Measurements from ENCODE around the gene UTP15. TPM values are rescaled to one million over a fixed set of nuclear protein-coding genes. Genes with fewer than 3 reads are reported as not detected.

Gene UTP15
- total RNA-seq = 88.5 TPM

- no peaks in the 10 kb centered on the region for H3K27me3 ChIP-seq (ENCODE audit: insufficient read depth, low read length)
- peaks cover 20% of the 10 kb centered on the region for H3K4me1 ChIP-seq (ENCODE audit: insufficient read depth, low read length)
- no peaks in the 10 kb centered on the region for H3K9me3 ChIP-seq (ENCODE audit: low read depth, low read length)
- peak within 1 kb of the TSS; percentile 82 for H3K4me3 ChIP-seq (ENCODE audit: low read length)
These were observed at the start of gene UTP15, which contains the start of gene ANKRA2 for GRCh38 chr5:73565139-73565968. UTP15 (plus strand) TSS chr5:73565743; CDS start chr5:73567345, 1,602 bp downstream. ANKRA2 (minus strand) TSS chr5:73565639; CDS start chr5:73562881, 2,758 bp downstream.

GRCh38 chr5:73519531-73520283 lies 45.8 kb upstream of the UTP15 start:
- Histone ChIP-seq H3K4me3 (ENCODE audit: low read length) (no peak overlapping the region), H3K4me1 (ENCODE audit: insufficient read depth, low read length) (peaks cover 3% of the 10 kb centered on the region), H3K27me3 (ENCODE audit: insufficient read depth, low read length) (no peaks in the 10 kb centered on the region)

GRCh38 chr5:73522989-73523388 lies 42.6 kb upstream of the UTP15 start:
- Histone ChIP-seq H3K4me3 (ENCODE audit: low read length) (no peak overlapping the region), H3K9me3 (ENCODE audit: low read depth, low read length) (no peaks in the 10 kb centered on the region), H3K4me1 (ENCODE audit: insufficient read depth, low read length) (peaks cover 3% of the 10 kb centered on the region), H3K27me3 (ENCODE audit: insufficient read depth, low read length) (no peaks in the 10 kb centered on the region)

More at GRCh38 chr5:73519531-73520283, 45.8 kb upstream of the UTP15 start:
- no peaks in the 10 kb centered on the region for H3K9me3 ChIP-seq (ENCODE audit: low read depth, low read length)

- no peak overlapping the region for H3K4me3 ChIP-seq (ENCODE audit: low read length)
- H3K9me3 ChIP-seq (ENCODE audit: low read depth, low read length) = no peaks in the 10 kb centered on the region
- H3K4me1 ChIP-seq (ENCODE audit: insufficient read depth, low read length) = peaks cover 3% of the 10 kb centered on the region
- no peaks in the 10 kb centered on the region for H3K27me3 ChIP-seq (ENCODE audit: insufficient read depth, low read length)
These were observed 41.7 kb upstream of the UTP15 start for GRCh38 chr5:73523861-73524260.

- no peaks in the 10 kb centered on the region for H3K4me1 ChIP-seq (ENCODE audit: insufficient read depth, low read length)
- no peak overlapping the region for H3K4me3 ChIP-seq (ENCODE audit: low read length)
- no peaks in the 10 kb centered on the region for H3K9me3 ChIP-seq (ENCODE audit: low read depth, low read length)
- no peaks in the 10 kb centered on the region for H3K27me3 ChIP-seq (ENCODE audit: insufficient read depth, low read length)
These were observed 39.8 kb upstream of the UTP15 start for GRCh38 chr5:73525606-73526203.

GRCh38 chr5:73528248-73528647 lies 37.3 kb upstream of the UTP15 start:
- Histone ChIP-seq H3K9me3 (ENCODE audit: low read depth, low read length) (no peaks in the 10 kb centered on the region), H3K4me3 (ENCODE audit: low read length) (no peak overlapping the region), H3K27me3 (ENCODE audit: insufficient read depth, low read length) (no peaks in the 10 kb centered on the region), H3K4me1 (ENCODE audit: insufficient read depth, low read length) (no peaks in the 10 kb centered on the region)

GRCh38 chr5:73529081-73529480 lies 36.5 kb upstream of the UTP15 start:
- Histone ChIP-seq H3K9me3 (ENCODE audit: low read depth, low read length) (no peaks in the 10 kb centered on the region), H3K4me3 (ENCODE audit: low read length) (no peak overlapping the region), H3K4me1 (ENCODE audit: insufficient read depth, low read length) (no peaks in the 10 kb centered on the region), H3K27me3 (ENCODE audit: insufficient read depth, low read length) (peaks cover 2% of the 10 kb centered on the region)

- Histone ChIP-seq H3K9me3 (ENCODE audit: low read depth, low read length) (no peaks in the 10 kb centered on the region), H3K4me1 (ENCODE audit: insufficient read depth, low read length) (no peaks in the 10 kb centered on the region), H3K4me3 (ENCODE audit: low read length) (no peak overlapping the region), H3K27me3 (ENCODE audit: insufficient read depth, low read length) (peaks cover 3% of the 10 kb centered on the region)
These were observed 34.2 kb upstream of the UTP15 start for GRCh38 chr5:73531356-73531755.

GRCh38 chr5:73532195-73532594 lies 33.3 kb upstream of the UTP15 start:
- H3K9me3 ChIP-seq (ENCODE audit: low read depth, low read length) = no peaks in the 10 kb centered on the region
- no peaks in the 10 kb centered on the region for H3K4me1 ChIP-seq (ENCODE audit: insufficient read depth, low read length)
- no peak overlapping the region for H3K4me3 ChIP-seq (ENCODE audit: low read length)
- peaks cover 3% of the 10 kb centered on the region for H3K27me3 ChIP-seq (ENCODE audit: insufficient read depth, low read length)

GRCh38 chr5:73534011-73534644 lies 31.4 kb upstream of the UTP15 start:
- Histone ChIP-seq H3K4me1 (ENCODE audit: insufficient read depth, low read length) (no peaks in the 10 kb centered on the region), H3K4me3 (ENCODE audit: low read length) (no peak overlapping the region), H3K27me3 (ENCODE audit: insufficient read depth, low read length) (peaks cover 3% of the 10 kb centered on the region), H3K9me3 (ENCODE audit: low read depth, low read length) (no peaks in the 10 kb centered on the region)

GRCh38 chr5:73534971-73535370 lies 30.6 kb upstream of the UTP15 start:
- Histone ChIP-seq H3K4me1 (ENCODE audit: insufficient read depth, low read length) (no peaks in the 10 kb centered on the region), H3K27me3 (ENCODE audit: insufficient read depth, low read length) (peaks cover 3% of the 10 kb centered on the region), H3K9me3 (ENCODE audit: low read depth, low read length) (no peaks in the 10 kb centered on the region), H3K4me3 (ENCODE audit: low read length) (no peak overlapping the region)

GRCh38 chr5:73539730-73540129 lies 25.8 kb upstream of the UTP15 start:
- peaks cover 7% of the 10 kb centered on the region for H3K27me3 ChIP-seq (ENCODE audit: insufficient read depth, low read length)
- H3K4me3 ChIP-seq (ENCODE audit: low read length) = no peak overlapping the region
- H3K9me3 ChIP-seq (ENCODE audit: low read depth, low read length) = no peaks in the 10 kb centered on the region
- H3K4me1 ChIP-seq (ENCODE audit: insufficient read depth, low read length) = no peaks in the 10 kb centered on the region

- Histone ChIP-seq H3K4me3 (ENCODE audit: low read length) (no peak overlapping the region), H3K27me3 (ENCODE audit: insufficient read depth, low read length) (peaks cover 7% of the 10 kb centered on the region), H3K4me1 (ENCODE audit: insufficient read depth, low read length) (no peaks in the 10 kb centered on the region), H3K9me3 (ENCODE audit: low read depth, low read length) (no peaks in the 10 kb centered on the region)
These were observed 25.4 kb upstream of the UTP15 start for GRCh38 chr5:73540192-73540591.

- H3K4me3 ChIP-seq (ENCODE audit: low read length) = no peak overlapping the region
- H3K27me3 ChIP-seq (ENCODE audit: insufficient read depth, low read length) = peaks cover 10% of the 10 kb centered on the region
- H3K4me1 ChIP-seq (ENCODE audit: insufficient read depth, low read length) = no peaks in the 10 kb centered on the region
- H3K9me3 ChIP-seq (ENCODE audit: low read depth, low read length) = no peaks in the 10 kb centered on the region
These were observed 23.5 kb upstream of the UTP15 start for GRCh38 chr5:73542020-73542419.

Measured in mononuclear cell (primary cell).